Measurements from ENCODE around the gene PTPRZ1.

Gene PTPRZ1

GRCh38 chr7:121960678-121961077 is 87.7 kb downstream of the PTPRZ1 start:
- DNase-seq: no peak

GRCh38 chr7:121961089-121961867 is 88.3 kb downstream of the PTPRZ1 start:
- no peak for DNase-seq

GRCh38 chr7:121966276-121966934 is 93.4 kb downstream of the PTPRZ1 start:
- no peak for DNase-seq

- no peak for DNase-seq
These were observed 94.0 kb downstream of the PTPRZ1 start for GRCh38 chr7:121966935-121967332.

GRCh38 chr7:121985476-121986030 is 112.6 kb downstream of the PTPRZ1 start:
- no peak for DNase-seq

- no peak for DNase-seq
These were observed 119.1 kb downstream of the PTPRZ1 start for GRCh38 chr7:121992068-121992467.

- DNase-seq: peak; percentile 69
These were observed 121.9 kb downstream of the PTPRZ1 start for GRCh38 chr7:121994625-121995410.

GRCh38 chr7:122006687-122007086 is 133.7 kb downstream of the PTPRZ1 start:
- DNase-seq: no peak

GRCh38 chr7:122010116-122010515 is 137.2 kb downstream of the PTPRZ1 start:
- DNase-seq: no peak

- no peak for DNase-seq
These were observed 140.1 kb downstream of the PTPRZ1 start for GRCh38 chr7:122013065-122013464.

- no peak for DNase-seq
These were observed 140.7 kb downstream of the PTPRZ1 start for GRCh38 chr7:122013630-122014029.

- DNase-seq: no peak
These were observed 141.7 kb downstream of the PTPRZ1 start for GRCh38 chr7:122014697-122015096.

- DNase-seq: no peak
These were observed 145.1 kb downstream of the PTPRZ1 start for GRCh38 chr7:122018032-122018431.

- no peak for DNase-seq
These were observed 154.1 kb downstream of the PTPRZ1 start for GRCh38 chr7:122027058-122027457.

- DNase-seq: no peak
These were observed 160.7 kb downstream of the PTPRZ1 start for GRCh38 chr7:122033641-122034040.

GRCh38 chr7:122035876-122036275 is 162.9 kb downstream of the PTPRZ1 start:
- DNase-seq: no peak

GRCh38 chr7:122038134-122038533 is 165.2 kb downstream of the PTPRZ1 start:
- no peak for DNase-seq

GRCh38 chr7:122038904-122039303 is 165.9 kb downstream of the PTPRZ1 start:
- DNase-seq: no peak

- DNase-seq: no peak
These were observed 167.2 kb downstream of the PTPRZ1 start for GRCh38 chr7:122040147-122040546.

GRCh38 chr7:122046402-122046801 is 173.4 kb downstream of the PTPRZ1 start:
- no peak for DNase-seq

GRCh38 chr7:122054393-122054792 is 181.4 kb downstream of the PTPRZ1 start:
- no peak for DNase-seq

GRCh38 chr7:122055073-122055472 is 182.1 kb downstream of the PTPRZ1 start:
- DNase-seq: no peak

- DNase-seq: no peak
These were observed 184.0 kb downstream of the PTPRZ1 start for GRCh38 chr7:122056977-122057376.
